Spleen (tissue), 7 donors: ENCODE results near the gene BZW2.

Experiments
- CTCF ChIP-seq, 11 experiments: fragments of 200-600 bp in 7 of 11; fragments of 450-650 bp in 4 of 11; sonication (generic) in 4 of 11; IDR thresholded peaks in 8 of 11; conservative IDR thresholded peaks in 3 of 11; 1 replicate in 7 of 11; 2 replicates in 4 of 11; pipeline versions ENCODE4 v1.4.0 to v1.8.0; 2016 to 2021; ENCODE audit warnings: antibody characterized with exemption in 11 of 11, inconsistent platforms in 4 of 11, mild to moderate bottlenecking in 1 of 11
- POLR2A ChIP-seq, 3 donors: fragments of 450-650 bp; IDR thresholded peaks; one replicate each; pipeline ENCODE4 v1.5.1; 2017; ENCODE audit warnings: antibody characterized with exemption in 3 of 3, mild to moderate bottlenecking in 1 of 3
- POLR2AphosphoS5 ChIP-seq, 3 donors: sonication (generic); formaldehyde crosslinking; IDR thresholded peaks; one replicate each; pipeline ENCODE4 v1.5.1; 2017; ENCODE audit warnings: antibody characterized with exemption in 3 of 3
- donor health status: DM: no; HTN: no; CAD: no; lungs with moderate emphysema.
- donor health status: DM: no; HTN: no; CAD: no.
- donor health status: DM: no; HTN: no; CAD: no.

- no peak for TF ChIP-seq CTCF (IDR thresholded peaks at IDR 0.05 in 8 of 11, conservative IDR thresholded peaks at IDR 0.05 in 3 of 11)
- TF ChIP-seq POLR2AphosphoS5 (IDR thresholded peaks at IDR 0.05), result no peak
- no peak for TF ChIP-seq POLR2A (IDR thresholded peaks at IDR 0.05)
Observed at GRCh38 chr7:16718111-16718656, 72.2 kb downstream of the BZW2 start.
